Smooth muscle cell (in vitro differentiated cells): Measurements from ENCODE around the gene PAFAH1B2. TPM values are rescaled to one million over a fixed set of nuclear protein-coding genes. Genes with fewer than 3 reads are reported as not detected.
A peak's percentile ranks its signal among the peaks of the same experiment; 100 is the strongest.

ENCODE experiments used
- DNase-seq: peaks from one replicate; lab custom pipeline; 2025; ENCODE audit not compliant: unreplicated experiment; lab: John Stamatoyannopoulos, UW
- H2AFZ ChIP-seq: fragments of 200-600 bp; sonication (generic); 2 replicates; pipeline ENCODE4 v1.6.0; 2016; ENCODE audit warnings: antibody characterized with exemption, low read depth, mild to moderate bottlenecking
- H3F3A ChIP-seq: fragments of 200-600 bp; sonication (generic); 2 replicates; pipeline ENCODE4 v1.6.0; 2017; ENCODE audit warnings: antibody characterized with exemption, low read depth
- H3K27ac ChIP-seq: fragments of 200-600 bp; sonication (generic); 2 replicates; pipeline ENCODE4 v1.5.1; 2016; ENCODE audit warnings: low read depth, mild to moderate bottlenecking
- H3K27me3 ChIP-seq: fragments of 200-600 bp; sonication (generic); 2 replicates; pipeline ENCODE4 v1.6.1; 2016; ENCODE audit warnings: low read depth, mild to moderate bottlenecking
- H3K36me3 ChIP-seq: fragments of 200-600 bp; sonication (generic); 2 replicates; pipeline ENCODE4 v1.5.1; 2016; ENCODE audit warnings: low read depth
- H3K4me1 ChIP-seq: fragments of 200-600 bp; sonication (generic); 2 replicates; pipeline ENCODE4 v1.5.1; 2016; ENCODE audit warnings: low read depth
- H3K4me2 ChIP-seq: fragments of 200-600 bp; sonication (generic); 2 replicates; pipeline ENCODE4 v1.6.0; 2016; ENCODE audit warnings: mild to moderate bottlenecking
- H3K4me3 ChIP-seq: fragments of 200-600 bp; sonication (generic); 2 replicates; pipeline ENCODE4 v1.5.1; 2016; ENCODE audit warnings: mild to moderate bottlenecking
- H3K79me2 ChIP-seq: fragments of 200-600 bp; sonication (generic); 2 replicates; pipeline ENCODE4 v1.6.0; 2016; ENCODE audit warnings: low read depth, mild to moderate bottlenecking
- H3K9ac ChIP-seq: fragments of 200-600 bp; sonication (generic); 2 replicates; pipeline ENCODE4 v1.6.0; 2016; ENCODE audit warnings: low read depth
- H3K9me3 ChIP-seq: fragments of 200-600 bp; sonication (generic); replicated peaks from 2 replicates; pipeline ENCODE4 v1.5.1; 2016; ENCODE audit warnings: low read depth
- H4K20me1 ChIP-seq: fragments of 200-600 bp; sonication (generic); 2 replicates; pipeline ENCODE4 v1.6.0; 2016; ENCODE audit warnings: low read depth
- CTCF ChIP-seq: fragments of 200-600 bp; sonication (generic); IDR thresholded peaks from 2 replicates; pipeline ENCODE4 v1.5.1; 2017; ENCODE audit warnings: borderline replicate concordance, mild to moderate bottlenecking, antibody characterized with exemption; ENCODE audit not compliant: insufficient read depth, poor library complexity, severe bottlenecking
- WGBS: methylation state at CpG from one replicate; pipeline ENCODE4 v1.1.7; 2016; ENCODE audit warnings: low lambda C conversion rate; 5-methylcytosine and 5-hydroxymethylcytosine counted together
- polyA plus RNA-seq: library from polyadenylated mRNA; unstranded; fragments of >200 nt; fragmentation: Nextera tagmentation; extraction: Ambion mirVana; gene quantifications from 2 replicates; pipeline ENCODE4 v1.2.1, GENCODE V29; 2016
- total RNA-seq: library from RNA; depleted of rRNA; stranded (reverse); fragments of >200 nt; gene quantifications from 2 replicates; pipeline ENCODE4 v1.2.3, GENCODE V29; 2014

The PAFAH1B2 gene
- total and polyA plus RNA-seq, 2 experiments from 2014 or later = 30.7 to 146 TPM

- H3K4me3 ChIP-seq = peak overlapping the region; percentile 86
- DNase-seq = no peak
These were observed 47.7 kb upstream of the PAFAH1B2 start for GRCh38 chr11:117096201-117096991.

GRCh38 chr11:117097014-117097388 is 47.1 kb upstream of the PAFAH1B2 start:
- H3K9ac ChIP-seq = peak overlapping the region; percentile 95
- H2AFZ ChIP-seq = no peak overlapping the region
- peaks cover 33% of the 10 kb centered on the region for H3K4me1 ChIP-seq
- WGBS = 47% methylated on average over 6 of the region's 6 CpGs
- H3K36me3 ChIP-seq = no peaks in the 10 kb centered on the region
- H3K4me2 ChIP-seq = peak overlapping the region; percentile 82
- no peak for DNase-seq
- peaks cover 53% of the 10 kb centered on the region for H4K20me1 ChIP-seq
- TF ChIP-seq CTCF = no peak
- no peaks in the 10 kb centered on the region for H3K9me3 ChIP-seq
- peak overlapping the region; percentile 63 for H3K27ac ChIP-seq
- H3K79me2 ChIP-seq = peaks cover 58% of the 10 kb centered on the region
- H3F3A ChIP-seq = no peaks in the 10 kb centered on the region
- H3K27me3 ChIP-seq = no peaks in the 10 kb centered on the region
- H3K4me3 ChIP-seq = peak overlapping the region; percentile 86

More at GRCh38 chr11:117096201-117096991, 47.7 kb upstream of the PAFAH1B2 start:
- 53% methylated on average over 6 of the region's 6 CpGs for WGBS
- TF ChIP-seq CTCF = no peak
- Histone ChIP-seq H3K9ac (peak overlapping the region; percentile 14), H3K36me3 (no peaks in the 10 kb centered on the region), H3K27me3 (no peaks in the 10 kb centered on the region), H3K9me3 (no peaks in the 10 kb centered on the region), H4K20me1 (peaks cover 60% of the 10 kb centered on the region), H2AFZ (no peak overlapping the region), H3K79me2 (peaks cover 64% of the 10 kb centered on the region), H3K4me1 (peaks cover 33% of the 10 kb centered on the region), H3K27ac (peak overlapping the region; percentile 63), H3K4me2 (peak overlapping the region; percentile 82), H3F3A (no peaks in the 10 kb centered on the region)

- no peak for TF ChIP-seq CTCF
- Histone ChIP-seq H3K4me3 (peak overlapping the region; percentile 86), H3K79me2 (peaks cover 52% of the 10 kb centered on the region), H3K4me1 (peaks cover 33% of the 10 kb centered on the region), H3K9ac (peak overlapping the region; percentile 95), H2AFZ (no peak overlapping the region), H3K4me2 (peak overlapping the region; percentile 82), H3F3A (no peaks in the 10 kb centered on the region), H3K9me3 (no peaks in the 10 kb centered on the region), H4K20me1 (peaks cover 47% of the 10 kb centered on the region), H3K27ac (peak overlapping the region; percentile 63), H3K27me3 (no peaks in the 10 kb centered on the region), H3K36me3 (no peaks in the 10 kb centered on the region)
- WGBS = 2% methylated on average over 40 of the region's 65 CpGs
- DNase-seq = no peak
These were observed 46.5 kb upstream of the PAFAH1B2 start for GRCh38 chr11:117097389-117098268.
